ENCODE results near the gene CMTM1.

CMTM1 gene

GRCh38 chr16:66596986-66597848 is 31.0 kb downstream of the CMTM1 start:
- Histone ChIP-seq H3K27ac (no peak overlapping the region), H3K4me3 (ENCODE audit: low read depth, low read length) (no peak overlapping the region), H3K9me3 (ENCODE audit: severe bottlenecking) (peaks cover 4% of the 10 kb centered on the region), H3K36me3 (no peaks in the 10 kb centered on the region), H3K27me3 (ENCODE audit: insufficient read depth, low read depth, severe bottlenecking) (no peaks in the 10 kb centered on the region)
- TF ChIP-seq, protein P1, sequence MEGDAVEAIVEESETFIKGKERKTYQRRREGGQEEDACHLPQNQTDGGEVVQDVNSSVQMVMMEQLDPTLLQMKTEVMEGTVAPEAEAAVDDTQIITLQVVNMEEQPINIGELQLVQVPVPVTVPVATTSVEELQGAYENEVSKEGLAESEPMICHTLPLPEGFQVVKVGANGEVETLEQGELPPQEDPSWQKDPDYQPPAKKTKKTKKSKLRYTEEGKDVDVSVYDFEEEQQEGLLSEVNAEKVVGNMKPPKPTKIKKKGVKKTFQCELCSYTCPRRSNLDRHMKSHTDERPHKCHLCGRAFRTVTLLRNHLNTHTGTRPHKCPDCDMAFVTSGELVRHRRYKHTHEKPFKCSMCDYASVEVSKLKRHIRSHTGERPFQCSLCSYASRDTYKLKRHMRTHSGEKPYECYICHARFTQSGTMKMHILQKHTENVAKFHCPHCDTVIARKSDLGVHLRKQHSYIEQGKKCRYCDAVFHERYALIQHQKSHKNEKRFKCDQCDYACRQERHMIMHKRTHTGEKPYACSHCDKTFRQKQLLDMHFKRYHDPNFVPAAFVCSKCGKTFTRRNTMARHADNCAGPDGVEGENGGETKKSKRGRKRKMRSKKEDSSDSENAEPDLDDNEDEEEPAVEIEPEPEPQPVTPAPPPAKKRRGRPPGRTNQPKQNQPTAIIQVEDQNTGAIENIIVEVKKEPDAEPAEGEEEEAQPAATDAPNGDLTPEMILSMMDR (IDR thresholded peaks at IDR 0.05; ENCODE audit: low read depth, low read length) = no peak
- no peak for DNase-seq

DNA sequence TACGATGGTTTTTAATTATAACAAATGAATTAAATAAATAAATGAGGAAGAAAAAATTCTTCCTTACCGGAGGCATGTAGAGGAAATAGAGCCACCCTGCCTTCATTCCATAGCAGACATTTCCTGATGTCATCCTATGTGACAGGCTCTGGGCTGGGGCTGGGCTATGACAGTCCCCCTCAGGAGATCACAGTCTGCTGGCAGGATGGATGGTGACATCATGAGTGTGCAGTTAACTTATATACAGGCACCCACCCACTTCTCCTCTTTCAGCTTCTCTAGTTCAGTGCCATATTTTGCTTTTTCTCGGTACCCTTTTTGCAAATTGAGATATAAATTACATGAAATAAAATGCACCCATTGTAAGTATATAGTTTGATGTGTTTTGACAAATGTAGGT is 31.9 kb downstream of the CMTM1 start:
- H3K27me3 ChIP-seq (ENCODE audit: insufficient read depth, low read depth, severe bottlenecking) = no peaks in the 10 kb centered on the region
- H3K4me3 ChIP-seq (ENCODE audit: low read depth, low read length) = no peak overlapping the region
- H3K27ac ChIP-seq = no peak overlapping the region
- TF ChIP-seq, protein P1 (IDR thresholded peaks at IDR 0.05; ENCODE audit: low read depth, low read length) = no peak
- H3K9me3 ChIP-seq (ENCODE audit: severe bottlenecking) = peaks cover 4% of the 10 kb centered on the region
- H3K36me3 ChIP-seq = no peaks in the 10 kb centered on the region
- DNase-seq = no peak

GRCh38 chr16:66599726-66600125 is 33.5 kb downstream of the CMTM1 start:
- Histone ChIP-seq H3K27me3 (ENCODE audit: insufficient read depth, low read depth, severe bottlenecking) (no peaks in the 10 kb centered on the region), H3K36me3 (no peaks in the 10 kb centered on the region), H3K9me3 (ENCODE audit: severe bottlenecking) (peaks cover 4% of the 10 kb centered on the region), H3K4me3 (ENCODE audit: low read depth, low read length) (no peak overlapping the region), H3K27ac (no peak overlapping the region)
- TF ChIP-seq, protein P1 (IDR thresholded peaks at IDR 0.05; ENCODE audit: low read depth, low read length) = no peak
- no peak for DNase-seq

- H3K36me3 ChIP-seq = no peaks in the 10 kb centered on the region
- peaks cover 4% of the 10 kb centered on the region for H3K9me3 ChIP-seq (ENCODE audit: severe bottlenecking)
- DNase-seq = no peak
- H3K27me3 ChIP-seq (ENCODE audit: insufficient read depth, low read depth, severe bottlenecking) = no peaks in the 10 kb centered on the region
- TF ChIP-seq, protein P1 (IDR thresholded peaks at IDR 0.05; ENCODE audit: low read depth, low read length) = no peak
- H3K27ac ChIP-seq = no peak overlapping the region
- no peak overlapping the region for H3K4me3 ChIP-seq (ENCODE audit: low read depth, low read length)
Observed at GRCh38 chr16:66600477-66600876, 34.2 kb downstream of the CMTM1 start.

GRCh38 chr16:66601471-66601870 is 35.2 kb downstream of the CMTM1 start:
- Histone ChIP-seq H3K4me3 (ENCODE audit: low read depth, low read length) (no peak overlapping the region), H3K36me3 (no peaks in the 10 kb centered on the region), H3K9me3 (ENCODE audit: severe bottlenecking) (peaks cover 4% of the 10 kb centered on the region), H3K27ac (no peak overlapping the region), H3K27me3 (ENCODE audit: insufficient read depth, low read depth, severe bottlenecking) (no peaks in the 10 kb centered on the region)
- DNase-seq = no peak
- TF ChIP-seq, protein P1 (IDR thresholded peaks at IDR 0.05; ENCODE audit: low read depth, low read length) = no peak
